ENCODE data around the gene ZIK1. TPM values are rescaled to one million over a fixed set of nuclear protein-coding genes. Genes with fewer than 3 reads are reported as not detected.

Gene ZIK1
- total RNA-seq, 1 experiment from 2014 or later: not detected

- BruUV-seq (replicated peaks): no TSS peak
- TF ChIP-seq CTCF (IDR thresholded peaks at IDR 0.05) (no peak), REST (IDR thresholded peaks at IDR 0.05; ENCODE audit: insufficient read depth in 1 of 2, low read depth in 2 of 2, low read length in 1 of 2) (no peak), SIN3A (IDR thresholded peaks at IDR 0.05; ENCODE audit: borderline replicate concordance, insufficient read depth, low read depth, low read length) (no peak), TCF7L2 (IDR thresholded peaks at IDR 0.05; ENCODE audit: low read depth, low read length) (no peak), POLR2AphosphoS5 (IDR thresholded peaks at IDR 0.05; ENCODE audit: low read depth, low read length) (no peak)
- Histone ChIP-seq H3K27me3 (ENCODE audit: control insufficient read depth, insufficient read depth, low read length) (no peaks in the 10 kb centered on the region), H3K4me3 (ENCODE audit: low read depth in 2 of 2, low read length in 2 of 2) (no peak overlapping the region), H3K9me3 (ENCODE audit: control insufficient read depth, insufficient read depth, low read depth, low read length) (peaks cover 44% of the 10 kb centered on the region), H3K27ac (ENCODE audit: low read length) (no peak overlapping the region), H3K36me3 (ENCODE audit: control insufficient read depth, insufficient read depth, low read length) (no peaks in the 10 kb centered on the region), H3K4me1 (ENCODE audit: control insufficient read depth, insufficient read depth, low read length) (no peaks in the 10 kb centered on the region)
- ATAC-seq (no peak), DNase-seq (ENCODE audit: low read depth, low spot score) (no peak)
- intact Hi-C loops (cut with micrococcal nuclease; ENCODE audit: unreplicated experiment): no loop called here
- in situ Hi-C loops (cut with HindIII; ENCODE audit: low pct_unique_long_range_greater_than_20kb, low sequenced_read_pairs): no loop called here
- CTCF ChIA-PET: no interaction called here
- POLR2A ChIA-PET: no interaction called here
These were observed 23.0 kb downstream of the ZIK1 start for GRCh38 chr19:57606931-57607330.

GRCh38 chr19:57611113-57611512 is 27.2 kb downstream of the ZIK1 start:
- no peak for ATAC-seq
- Histone ChIP-seq H3K9me3 (ENCODE audit: control insufficient read depth, insufficient read depth, low read depth, low read length) (peaks cover 43% of the 10 kb centered on the region), H3K4me1 (ENCODE audit: control insufficient read depth, insufficient read depth, low read length) (no peaks in the 10 kb centered on the region), H3K4me3 (ENCODE audit: low read depth in 2 of 2, low read length in 2 of 2) (no peak overlapping the region), H3K27me3 (ENCODE audit: control insufficient read depth, insufficient read depth, low read length) (no peaks in the 10 kb centered on the region), H3K36me3 (ENCODE audit: control insufficient read depth, insufficient read depth, low read length) (no peaks in the 10 kb centered on the region), H3K27ac (ENCODE audit: low read length) (no peak overlapping the region)
- ChIA-PET POLR2A (no interaction called here), CTCF (no interaction called here)
- intact Hi-C loops (cut with micrococcal nuclease; ENCODE audit: unreplicated experiment): no loop called here
- DNase-seq (ENCODE audit: low read depth, low spot score): no peak
- TF ChIP-seq POLR2AphosphoS5 (IDR thresholded peaks at IDR 0.05; ENCODE audit: low read depth, low read length): no peak
- TF ChIP-seq SIN3A (IDR thresholded peaks at IDR 0.05; ENCODE audit: borderline replicate concordance, insufficient read depth, low read depth, low read length): no peak
- no peak for TF ChIP-seq CTCF (IDR thresholded peaks at IDR 0.05)
- TF ChIP-seq REST (IDR thresholded peaks at IDR 0.05; ENCODE audit: insufficient read depth in 1 of 2, low read depth in 2 of 2, low read length in 1 of 2): no peak
- no peak for TF ChIP-seq TCF7L2 (IDR thresholded peaks at IDR 0.05; ENCODE audit: low read depth, low read length)
- in situ Hi-C loops (cut with HindIII; ENCODE audit: low pct_unique_long_range_greater_than_20kb, low sequenced_read_pairs): loop anchor here (10.0 kb wide), 1 partner anchor 64 kb away; no protein-coding TSS in a partner anchor
- no TSS peak for BruUV-seq (replicated peaks)
